HepG2 (cell line): ENCODE measurements around the gene ABCC3. TPM values are rescaled to one million over a fixed set of nuclear protein-coding genes. Genes with fewer than 3 reads are reported as not detected.

Experiments
- AGO2 ChIP-seq: fragments of 200-400 bp; formaldehyde crosslinking; optimal IDR thresholded peaks from 2 replicates; pipeline ENCODE3; 2017; ENCODE audit warnings: mild to moderate bottlenecking, low read depth, low read length, moderate library complexity
- BRD4 ChIP-seq: sonication (generic); formaldehyde crosslinking; IDR thresholded peaks from 2 replicates; pipeline ENCODE4 v1.4.0; 2020; ENCODE audit warnings: missing genetic modification reagents
- CAMTA2 ChIP-seq: sonication (generic); formaldehyde crosslinking; IDR thresholded peaks from 2 replicates; pipeline ENCODE4 v1.4.0; 2020; ENCODE audit warnings: mild to moderate bottlenecking, missing genetic modification reagents, borderline replicate concordance
- DNMT3B ChIP-seq: conservative IDR thresholded peaks from 2 replicates; pipeline ENCODE4 v1.6.1; 2016; ENCODE audit warnings: missing biosample characterization, control low read depth
- HNF4G ChIP-seq, 2 experiments: sonication (generic) in 1 of 2; formaldehyde crosslinking in 1 of 2; IDR thresholded peaks; 2 replicates each; pipeline versions ENCODE4 v1.4.0 to v1.6.1; 2011 to 2020; ENCODE audit warnings: borderline replicate concordance in 2 of 2, low read depth in 2 of 2, mild to moderate bottlenecking in 2 of 2, low read length in 1 of 2, missing genetic modification reagents in 1 of 2, moderate library complexity in 1 of 2
- HOXA5 ChIP-seq: sonication (generic); formaldehyde crosslinking; IDR thresholded peaks from 2 replicates; pipeline ENCODE4 v1.4.0; 2020; ENCODE audit warnings: missing genetic modification reagents
- NAIF1 ChIP-seq: sonication (generic); formaldehyde crosslinking; IDR thresholded peaks from 2 replicates; pipeline ENCODE4 v1.5.0; 2020; ENCODE audit warnings: mild to moderate bottlenecking, missing genetic modification reagents, borderline replicate concordance
- NFIC ChIP-seq: IDR thresholded peaks from 2 replicates; pipeline ENCODE4 v1.6.1; 2012; ENCODE audit warnings: mild to moderate bottlenecking, low read length, inconsistent platforms
- RARG ChIP-seq: sonication (generic); formaldehyde crosslinking; IDR thresholded peaks from 2 replicates; pipeline ENCODE4 v1.4.0; 2020; ENCODE audit warnings: low read depth, mild to moderate bottlenecking, missing genetic modification reagents
- ZMYM4 ChIP-seq: sonication (generic); formaldehyde crosslinking; IDR thresholded peaks from 2 replicates; pipeline ENCODE4 v1.8.1; 2023; ENCODE audit warnings: mild to moderate bottlenecking, missing genetic modification reagents
- ZNF101 ChIP-seq: sonication (generic); formaldehyde crosslinking; IDR thresholded peaks from 2 replicates; pipeline ENCODE4 v1.4.0; 2020; ENCODE audit warnings: mild to moderate bottlenecking, low read depth, missing genetic modification reagents, borderline replicate concordance
- ZNF33A ChIP-seq: sonication (generic); formaldehyde crosslinking; IDR thresholded peaks from 2 replicates; pipeline ENCODE4 v1.5.1; 2020; ENCODE audit warnings: missing genetic modification reagents, mild to moderate bottlenecking, moderate library complexity, borderline replicate concordance
- ZNF484 ChIP-seq: sonication (generic); formaldehyde crosslinking; IDR thresholded peaks from 2 replicates; pipeline ENCODE4 v1.5.1; 2020; ENCODE audit warnings: mild to moderate bottlenecking, low read depth, missing genetic modification reagents, borderline replicate concordance
- ZNF530 ChIP-seq: sonication (generic); formaldehyde crosslinking; IDR thresholded peaks from 2 replicates; pipeline ENCODE4 v1.5.0; 2020; ENCODE audit warnings: low read depth, mild to moderate bottlenecking, missing genetic modification reagents
- ZNF619 ChIP-seq: sonication (generic); formaldehyde crosslinking; IDR thresholded peaks from 2 replicates; pipeline ENCODE4 v1.4.0; 2020; ENCODE audit warnings: mild to moderate bottlenecking, missing genetic modification reagents
- ZNF629 ChIP-seq: sonication (generic); formaldehyde crosslinking; conservative IDR thresholded peaks from 2 replicates; pipeline ENCODE4 v1.5.0; 2020; ENCODE audit warnings: missing genetic modification reagents
- ZNF776 ChIP-seq: sonication (generic); formaldehyde crosslinking; IDR thresholded peaks from 2 replicates; pipeline ENCODE4 v1.4.0; 2020; ENCODE audit warnings: mild to moderate bottlenecking, missing genetic modification reagents
- ZNF891 ChIP-seq: sonication (generic); formaldehyde crosslinking; IDR thresholded peaks from 2 replicates; pipeline ENCODE4 v1.5.0; 2020; ENCODE audit warnings: mild to moderate bottlenecking, missing genetic modification reagents
- polyA plus RNA-seq, 8 experiments: library from polyadenylated mRNA; depleted of rRNA in 3 of 8; stranded (reverse) in 7 of 8; unstranded in 1 of 8; fragments of >200 nt; fragmentation: Illumina TruSeq in 4 of 8; extraction: Trizol in 4 of 8; gene quantifications; 2 replicates each; pipeline versions ENCODE4 v1.2.1 to v1.2.3, GENCODE V29; 2011 to 2016; ENCODE audit warnings: low read depth in 4 of 8, missing spikeins in 1 of 8, mixed read lengths in 1 of 8; ENCODE audit not compliant: insufficient read depth in 1 of 8
- total RNA-seq, 5 experiments: library from RNA; depleted of rRNA; stranded (reverse); fragments of >200 nt; fragmentation: Illumina TruSeq; extraction: Trizol; gene quantifications; 2 replicates each; pipeline ENCODE4 v1.2.3, GENCODE V29; 2016; ENCODE audit warnings: low read depth in 1 of 5
- TF ChIP-seq, protein P1 (sequence below): sonication (generic); formaldehyde crosslinking; conservative IDR thresholded peaks from 2 replicates; pipeline ENCODE4 v1.8.0; 2022; ENCODE audit warnings: missing genetic modification reagents
- TF ChIP-seq, protein P2 (sequence below): fragments of 450-650 bp; IDR thresholded peaks from 2 replicates; pipeline ENCODE4 v1.6.1; 2016
- TF ChIP-seq, protein P3 (sequence below): IDR thresholded peaks from 2 replicates; pipeline ENCODE4 v1.6.1; 2016; ENCODE audit warnings: missing biosample characterization, missing genetic modification reagents, low read depth
- TF ChIP-seq, protein P4 (sequence below): sonication (generic); formaldehyde crosslinking; IDR thresholded peaks from 2 replicates; pipeline ENCODE4 v1.8.1; 2023; ENCODE audit warnings: mild to moderate bottlenecking, missing genetic modification reagents

Gene ABCC3
- total and polyA plus RNA-seq, 2 of the 13 experiments (the other 11 are each of a cell fraction or from before 2014, with no cell fraction given) = 25.2 to 50.7 TPM

DNA sequence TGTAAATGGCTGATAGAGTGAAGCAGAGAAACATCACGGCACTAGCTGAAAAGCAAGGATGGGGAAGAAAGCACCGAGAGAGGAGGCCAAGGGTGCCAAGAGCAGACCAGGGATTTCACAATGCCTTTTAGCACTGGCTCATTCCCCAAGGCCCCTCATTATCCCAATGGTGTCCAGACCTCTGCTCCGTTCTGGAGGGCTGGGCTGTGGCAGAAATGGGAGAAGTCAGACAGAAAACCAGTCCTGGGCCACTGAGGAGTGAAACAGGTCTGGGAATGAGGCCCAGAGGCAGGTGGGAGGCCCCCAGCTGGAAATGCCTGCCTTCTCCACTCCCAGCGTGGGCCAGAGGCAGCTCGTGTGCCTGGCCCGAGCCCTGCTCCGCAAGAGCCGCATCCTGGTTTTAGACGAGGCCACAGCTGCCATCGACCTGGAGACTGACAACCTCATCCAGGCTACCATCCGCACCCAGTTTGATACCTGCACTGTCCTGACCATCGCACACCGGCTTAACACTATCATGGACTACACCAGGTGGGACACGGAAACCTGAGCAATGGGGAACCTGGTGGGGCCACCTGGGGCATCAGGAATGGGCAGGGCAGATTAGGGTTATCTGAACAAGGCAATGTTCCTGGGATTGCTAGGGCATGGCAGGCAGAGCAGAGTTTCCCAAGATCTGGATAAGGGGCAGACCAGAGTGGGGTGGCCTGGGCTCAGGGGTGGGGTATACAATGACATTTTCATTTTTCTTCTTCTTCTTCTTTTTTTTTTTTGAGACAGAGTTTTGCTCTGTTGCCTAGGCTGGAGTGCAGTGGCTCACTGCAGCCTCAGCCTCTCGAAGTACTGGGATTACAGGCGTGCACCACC is 52.8 kb downstream of the ABCC3 start (continued):
- TF ChIP-seq, protein P1, sequence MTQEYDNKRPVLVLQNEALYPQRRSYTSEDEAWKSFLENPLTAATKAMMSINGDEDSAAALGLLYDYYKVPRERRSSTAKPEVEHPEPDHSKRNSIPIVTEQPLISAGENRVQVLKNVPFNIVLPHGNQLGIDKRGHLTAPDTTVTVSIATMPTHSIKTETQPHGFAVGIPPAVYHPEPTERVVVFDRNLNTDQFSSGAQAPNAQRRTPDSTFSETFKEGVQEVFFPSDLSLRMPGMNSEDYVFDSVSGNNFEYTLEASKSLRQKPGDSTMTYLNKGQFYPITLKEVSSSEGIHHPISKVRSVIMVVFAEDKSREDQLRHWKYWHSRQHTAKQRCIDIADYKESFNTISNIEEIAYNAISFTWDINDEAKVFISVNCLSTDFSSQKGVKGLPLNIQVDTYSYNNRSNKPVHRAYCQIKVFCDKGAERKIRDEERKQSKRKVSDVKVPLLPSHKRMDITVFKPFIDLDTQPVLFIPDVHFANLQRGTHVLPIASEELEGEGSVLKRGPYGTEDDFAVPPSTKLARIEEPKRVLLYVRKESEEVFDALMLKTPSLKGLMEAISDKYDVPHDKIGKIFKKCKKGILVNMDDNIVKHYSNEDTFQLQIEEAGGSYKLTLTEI (CRISPR knock-in tag) = no peak
- peak; percentile 25; the same call in 1 of the 2 replicates for TF ChIP-seq ZNF776 (CRISPR knock-in tag)
- TF ChIP-seq HOXA5 (CRISPR knock-in tag) = peak; percentile 61; the same call in 1 of the 2 replicates
- 0 out of 2 replicates have a peak, but pooled peaks have one; percentile 25 for TF ChIP-seq ZNF629 (CRISPR knock-in tag)
- TF ChIP-seq RARG (CRISPR knock-in tag) = no peak
- 0 out of 2 replicates have a peak, but pooled peaks have one; percentile 38 for TF ChIP-seq ZNF891 (CRISPR knock-in tag)
- TF ChIP-seq ZMYM4 (CRISPR knock-in tag) = peak; percentile 15; the same call in 1 of the 2 replicates
- TF ChIP-seq DNMT3B (CRISPR knock-in tag) = no peak
- no peak for TF ChIP-seq NFIC
- TF ChIP-seq HNF4G (IDR thresholded peaks at IDR 0.05; ENCODE audit: borderline replicate concordance, low read depth, low read length) = no peak
- no peak for TF ChIP-seq HNF4G (CRISPR knock-in tag; IDR thresholded peaks at IDR 0.05; ENCODE audit: borderline replicate concordance, low read depth)
- TF ChIP-seq ZNF530 = no peak
- no peak; the same call in 1 of the 2 replicates for TF ChIP-seq CAMTA2
- TF ChIP-seq NAIF1 (CRISPR knock-in tag) = no peak
- TF ChIP-seq ZNF619 (CRISPR knock-in tag) = peak; percentile 64; the same call in 1 of the 2 replicates
- no peak for TF ChIP-seq ZNF33A (CRISPR knock-in tag)
- peak; percentile 89; the same call in 1 of the 2 replicates for TF ChIP-seq BRD4
- TF ChIP-seq, protein P2, sequence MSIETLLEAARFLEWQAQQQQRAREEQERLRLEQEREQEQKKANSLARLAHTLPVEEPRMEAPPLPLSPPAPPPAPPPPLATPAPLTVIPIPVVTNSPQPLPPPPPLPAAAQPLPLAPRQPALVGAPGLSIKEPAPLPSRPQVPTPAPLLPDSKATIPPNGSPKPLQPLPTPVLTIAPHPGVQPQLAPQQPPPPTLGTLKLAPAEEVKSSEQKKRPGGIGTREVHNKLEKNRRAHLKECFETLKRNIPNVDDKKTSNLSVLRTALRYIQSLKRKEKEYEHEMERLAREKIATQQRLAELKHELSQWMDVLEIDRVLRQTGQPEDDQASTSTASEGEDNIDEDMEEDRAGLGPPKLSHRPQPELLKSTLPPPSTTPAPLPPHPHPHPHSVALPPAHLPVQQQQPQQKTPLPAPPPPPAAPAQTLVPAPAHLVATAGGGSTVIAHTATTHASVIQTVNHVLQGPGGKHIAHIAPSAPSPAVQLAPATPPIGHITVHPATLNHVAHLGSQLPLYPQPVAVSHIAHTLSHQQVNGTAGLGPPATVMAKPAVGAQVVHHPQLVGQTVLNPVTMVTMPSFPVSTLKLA = no peak
- TF ChIP-seq, protein P3, sequence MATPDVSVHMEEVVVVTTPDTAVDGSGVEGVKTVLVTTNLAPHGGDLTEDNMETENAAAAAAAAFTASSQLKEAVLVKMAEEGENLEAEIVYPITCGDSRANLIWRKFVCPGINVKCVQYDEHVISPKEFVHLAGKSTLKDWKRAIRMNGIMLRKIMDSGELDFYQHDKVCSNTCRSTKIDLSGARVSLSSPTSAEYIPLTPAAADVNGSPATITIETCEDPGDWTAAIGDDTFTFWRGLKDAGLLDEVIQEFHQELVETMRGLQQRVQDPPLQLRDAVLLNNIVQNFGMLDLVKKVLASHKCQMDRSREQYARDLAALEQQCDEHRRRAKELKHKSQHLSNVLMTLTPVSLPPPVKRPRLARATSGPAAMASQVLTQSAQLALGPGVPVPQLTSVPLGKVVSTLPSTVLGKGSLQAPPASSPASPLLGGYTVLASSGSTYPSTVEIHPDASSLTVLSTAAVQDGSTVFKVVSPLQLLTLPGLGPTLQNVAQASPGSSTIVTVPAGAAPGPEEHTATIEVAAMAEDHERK (CRISPR knock-in tag) = no peak
- TF ChIP-seq, protein P4, sequence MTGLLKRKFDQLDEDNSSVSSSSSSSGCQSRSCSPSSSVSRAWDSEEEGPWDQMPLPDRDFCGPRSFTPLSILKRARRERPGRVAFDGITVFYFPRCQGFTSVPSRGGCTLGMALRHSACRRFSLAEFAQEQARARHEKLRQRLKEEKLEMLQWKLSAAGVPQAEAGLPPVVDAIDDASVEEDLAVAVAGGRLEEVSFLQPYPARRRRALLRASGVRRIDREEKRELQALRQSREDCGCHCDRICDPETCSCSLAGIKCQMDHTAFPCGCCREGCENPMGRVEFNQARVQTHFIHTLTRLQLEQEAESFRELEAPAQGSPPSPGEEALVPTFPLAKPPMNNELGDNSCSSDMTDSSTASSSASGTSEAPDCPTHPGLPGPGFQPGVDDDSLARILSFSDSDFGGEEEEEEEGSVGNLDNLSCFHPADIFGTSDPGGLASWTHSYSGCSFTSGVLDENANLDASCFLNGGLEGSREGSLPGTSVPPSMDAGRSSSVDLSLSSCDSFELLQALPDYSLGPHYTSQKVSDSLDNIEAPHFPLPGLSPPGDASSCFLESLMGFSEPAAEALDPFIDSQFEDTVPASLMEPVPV (CRISPR knock-in tag) = no peak; the same call in 1 of the 2 replicates
- TF ChIP-seq ZNF484 (CRISPR knock-in tag) = no peak
- peak; percentile 76 for TF ChIP-seq AGO2
- TF ChIP-seq ZNF101 (CRISPR knock-in tag) = no peak; the same call in 1 of the 2 replicates
